Testis (tissue), 3 donors: Measurements from ENCODE around the gene CFAP90. TPM values are rescaled to one million over a fixed set of nuclear protein-coding genes. Genes with fewer than 3 reads are reported as not detected.

Source experiments
- DNase-seq: peaks from one replicate; pipeline ENCODE4 v3.0.0-alpha.2; 2019
- H3K27ac ChIP-seq, 2 donors: fragments of 200-600 bp; sonication (generic); one replicate each; pipeline ENCODE4 v1.5.1; 2019
- H3K27me3 ChIP-seq: fragments of 200-600 bp; sonication (generic); one replicate; pipeline ENCODE4 v1.5.1; 2019
- H3K36me3 ChIP-seq: fragments of 200-600 bp; sonication (generic); one replicate; pipeline ENCODE4 v1.5.1; 2017; ENCODE audit warnings: low read depth; ENCODE audit errors: missing control alignments
- H3K4me1 ChIP-seq: fragments of 200-600 bp; sonication (generic); one replicate; pipeline ENCODE4 v1.5.1; 2019
- H3K4me3 ChIP-seq, 2 donors: fragments of 200-600 bp; sonication (generic); one replicate each; pipeline ENCODE4 v1.5.1; 2017 to 2019
- H3K9me3 ChIP-seq: fragments of 200-600 bp; sonication (generic); one replicate; pipeline ENCODE4 v1.5.1; 2017
- POLR2A ChIP-seq: fragments of 450-650 bp; IDR thresholded peaks from one replicate; pipeline ENCODE4 v1.6.1; 2017; ENCODE audit warnings: antibody characterized with exemption, mild to moderate bottlenecking, moderate library complexity
- WGBS, 2 donors: methylation state at CpG; one replicate each; pipeline ENCODE4 v1.1.5; 2018; 5-methylcytosine and 5-hydroxymethylcytosine counted together
- intact Hi-C: fragments of 100-400 bp; cut with DNase I; formaldehyde crosslinking; loops from one replicate; pipeline ENCODE4 v1.15.1; 2023; ENCODE audit warnings: low total_unique reads
- polyA plus RNA-seq: library from polyadenylated mRNA; stranded (reverse); fragments of 350-450 nt; fragmentation: Illumina TruSeq; extraction: RNeasy Lipid Tissue Mini Kit (QIAGEN cat#74804); gene quantifications from one replicate; pipeline ENCODE4 v1.2.3, GENCODE V29; 2014; ENCODE audit warnings: low read depth, low replicate concordance; ENCODE audit not compliant: insufficient read depth
- total RNA-seq, 2 donors: library from RNA; depleted of rRNA; stranded (reverse); fragments of >200 nt; gene quantifications; one replicate each; pipeline ENCODE4 v1.2.3, GENCODE V29; 2016
- TF ChIP-seq, protein P1 (sequence below), 3 experiments: fragments of 450-650 bp in 2 of 3; fragments of 200-600 bp in 1 of 3; sonication (generic) in 1 of 3; IDR thresholded peaks; one replicate each; pipeline ENCODE4 v1.5.1; 2016 to 2019; ENCODE audit warnings: antibody characterized with exemption in 3 of 3, mild to moderate bottlenecking in 2 of 3, moderate library complexity in 1 of 3

The CFAP90 gene
- total and polyA plus RNA-seq, 3 donors from 2014 or later: 12.2 to 55.2 (median 33.0) TPM

DNA sequence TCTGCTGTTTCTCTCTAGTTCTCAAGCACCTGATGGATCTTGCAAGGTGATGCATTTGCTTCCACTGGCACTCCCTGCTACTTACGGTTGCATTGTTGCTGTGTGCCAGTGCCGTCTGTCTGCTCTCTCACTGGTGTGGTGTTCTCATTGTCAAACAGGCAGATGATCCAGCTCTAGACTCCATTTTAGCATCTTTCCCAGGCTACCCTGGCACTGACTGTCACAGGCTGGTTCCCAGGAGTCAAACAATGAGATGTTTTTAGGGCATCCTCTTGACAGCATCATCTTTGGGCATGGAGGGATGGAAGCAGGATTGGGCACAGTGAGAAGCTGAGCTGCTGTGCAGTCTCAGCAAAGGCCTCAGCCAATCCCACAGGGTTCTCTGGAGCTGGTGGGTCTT lies 30.9 kb upstream of the CFAP90 start:
- no peak overlapping the region for H3K4me3 ChIP-seq
- no peaks in the 10 kb centered on the region for H3K36me3 ChIP-seq
- H3K27ac ChIP-seq: no peak overlapping the region
- 92 to 100% methylated on average over 2 of the region's 2 CpGs for WGBS, 2 donors
- no peaks in the 10 kb centered on the region for H3K4me1 ChIP-seq
- TF ChIP-seq, protein P1, sequence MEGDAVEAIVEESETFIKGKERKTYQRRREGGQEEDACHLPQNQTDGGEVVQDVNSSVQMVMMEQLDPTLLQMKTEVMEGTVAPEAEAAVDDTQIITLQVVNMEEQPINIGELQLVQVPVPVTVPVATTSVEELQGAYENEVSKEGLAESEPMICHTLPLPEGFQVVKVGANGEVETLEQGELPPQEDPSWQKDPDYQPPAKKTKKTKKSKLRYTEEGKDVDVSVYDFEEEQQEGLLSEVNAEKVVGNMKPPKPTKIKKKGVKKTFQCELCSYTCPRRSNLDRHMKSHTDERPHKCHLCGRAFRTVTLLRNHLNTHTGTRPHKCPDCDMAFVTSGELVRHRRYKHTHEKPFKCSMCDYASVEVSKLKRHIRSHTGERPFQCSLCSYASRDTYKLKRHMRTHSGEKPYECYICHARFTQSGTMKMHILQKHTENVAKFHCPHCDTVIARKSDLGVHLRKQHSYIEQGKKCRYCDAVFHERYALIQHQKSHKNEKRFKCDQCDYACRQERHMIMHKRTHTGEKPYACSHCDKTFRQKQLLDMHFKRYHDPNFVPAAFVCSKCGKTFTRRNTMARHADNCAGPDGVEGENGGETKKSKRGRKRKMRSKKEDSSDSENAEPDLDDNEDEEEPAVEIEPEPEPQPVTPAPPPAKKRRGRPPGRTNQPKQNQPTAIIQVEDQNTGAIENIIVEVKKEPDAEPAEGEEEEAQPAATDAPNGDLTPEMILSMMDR (IDR thresholded peaks at IDR 0.05): no peak
- TF ChIP-seq POLR2A: no peak
- no peak for DNase-seq
- H3K27me3 ChIP-seq: no peaks in the 10 kb centered on the region
- intact Hi-C loops: no loop called here
- H3K9me3 ChIP-seq: no peaks in the 10 kb centered on the region

DNA sequence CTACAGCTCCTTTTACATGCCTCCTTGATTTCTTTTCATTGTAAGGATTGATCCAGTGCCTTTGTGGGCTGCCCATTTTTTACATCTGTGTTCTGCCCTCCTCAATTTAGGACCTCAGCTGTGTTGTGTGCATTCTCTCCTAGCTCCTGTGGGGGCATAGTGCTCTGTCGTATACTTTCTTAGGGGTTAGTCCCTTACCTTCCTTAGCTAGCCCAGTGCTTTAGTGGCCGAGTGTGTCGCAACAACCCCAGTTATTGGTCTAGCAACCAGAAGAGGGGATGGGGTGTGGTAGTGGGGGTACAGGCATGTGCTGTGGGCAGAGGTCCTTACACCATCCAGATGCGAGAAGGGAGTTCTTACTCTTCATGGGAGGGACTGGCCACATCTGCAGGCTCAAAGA lies 30.2 kb upstream of the CFAP90 start:
- no peak overlapping the region for H3K27ac ChIP-seq
- 94 to 96% methylated on average over 4 of the region's 4 CpGs for WGBS, 2 donors
- no peaks in the 10 kb centered on the region for H3K4me1 ChIP-seq
- no peak for TF ChIP-seq POLR2A
- TF ChIP-seq, protein P1 (IDR thresholded peaks at IDR 0.05): no peak
- DNase-seq: no peak
- no peaks in the 10 kb centered on the region for H3K9me3 ChIP-seq
- intact Hi-C loops: no loop called here
- no peak overlapping the region for H3K4me3 ChIP-seq
- no peaks in the 10 kb centered on the region for H3K36me3 ChIP-seq
- no peaks in the 10 kb centered on the region for H3K27me3 ChIP-seq

DNA sequence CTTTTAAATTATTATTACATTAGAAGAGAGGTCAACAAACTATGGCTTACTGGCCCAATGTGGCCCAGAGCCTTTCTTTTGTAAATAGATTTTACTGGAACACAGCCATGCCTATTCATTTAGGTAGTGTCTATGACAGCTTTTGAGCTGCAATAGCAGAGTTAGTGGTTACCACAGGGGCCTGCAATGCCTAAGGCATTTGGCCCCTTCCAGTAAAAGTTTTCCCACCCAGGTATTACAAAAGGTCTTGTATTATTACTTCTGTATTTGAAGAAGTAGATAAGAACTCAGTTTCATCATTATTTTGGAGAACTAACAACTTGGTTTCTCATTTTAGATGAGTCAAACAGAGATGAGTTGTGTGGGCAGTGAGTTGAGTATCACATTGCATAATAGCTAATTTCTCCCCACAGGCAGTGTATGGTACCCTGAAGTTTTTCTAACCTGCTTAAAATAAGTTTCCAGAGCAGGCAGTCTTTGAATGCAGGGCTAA lies 27.5 kb upstream of the CFAP90 start:
- H3K27me3 ChIP-seq: no peaks in the 10 kb centered on the region
- no peak overlapping the region for H3K27ac ChIP-seq
- H3K4me1 ChIP-seq: no peaks in the 10 kb centered on the region
- TF ChIP-seq POLR2A: no peak
- TF ChIP-seq, protein P1 (IDR thresholded peaks at IDR 0.05): no peak
- H3K4me3 ChIP-seq: no peak overlapping the region
- no peak for DNase-seq
- intact Hi-C loops: no loop called here
- no peaks in the 10 kb centered on the region for H3K36me3 ChIP-seq
- H3K9me3 ChIP-seq: no peaks in the 10 kb centered on the region

DNA sequence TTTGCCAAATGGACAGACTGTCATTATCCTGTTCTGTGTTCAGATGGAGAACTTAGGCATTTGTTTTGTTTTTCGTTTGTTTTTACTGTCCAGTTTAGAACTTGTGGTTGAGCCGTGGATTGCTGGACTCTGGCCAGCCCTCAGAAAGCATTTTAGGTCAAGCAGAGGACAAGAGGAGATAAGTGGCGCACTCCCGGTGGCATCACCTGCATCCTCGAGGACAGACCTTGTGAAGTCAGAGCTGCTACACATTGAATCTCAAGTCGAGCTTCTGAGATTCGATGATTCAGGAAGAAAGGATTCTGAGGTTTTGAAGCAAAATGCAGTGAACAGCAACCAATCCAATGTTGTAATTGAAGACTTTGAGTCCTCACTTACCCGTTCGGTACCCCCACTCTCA lies 26.9 kb upstream of the CFAP90 start:
- WGBS, 2 donors: 57 to 72% methylated on average over 9 of the region's 9 CpGs
- H3K9me3 ChIP-seq: no peaks in the 10 kb centered on the region
- H3K27me3 ChIP-seq: no peaks in the 10 kb centered on the region
- DNase-seq: no peak
- H3K4me1 ChIP-seq: no peaks in the 10 kb centered on the region
- intact Hi-C loops: no loop called here
- no peak overlapping the region for H3K27ac ChIP-seq
- no peaks in the 10 kb centered on the region for H3K36me3 ChIP-seq
- no peak overlapping the region for H3K4me3 ChIP-seq
- TF ChIP-seq, protein P1 (IDR thresholded peaks at IDR 0.05): no peak
- TF ChIP-seq POLR2A: no peak

DNA sequence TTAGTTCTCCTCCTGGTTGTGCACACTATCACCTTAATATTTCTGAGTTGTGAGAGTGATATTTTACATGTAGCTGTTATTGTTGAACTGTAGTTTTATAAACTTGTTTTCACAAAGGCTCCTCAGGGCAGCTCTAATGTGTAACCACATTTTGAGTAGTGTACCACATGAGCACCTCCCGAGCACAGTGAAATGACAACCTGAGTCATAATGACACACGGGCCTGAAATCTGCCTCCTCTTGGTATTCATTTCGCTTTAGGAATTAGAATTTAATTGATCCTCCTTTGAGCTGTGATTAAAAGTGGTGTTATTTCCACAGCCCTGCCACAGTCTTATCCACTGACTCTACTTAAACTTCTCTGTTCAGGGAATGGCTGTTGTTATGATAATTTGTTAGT lies 25.9 kb upstream of the CFAP90 start:
- Histone ChIP-seq H3K27me3 (no peaks in the 10 kb centered on the region), H3K36me3 (no peaks in the 10 kb centered on the region), H3K9me3 (no peaks in the 10 kb centered on the region), H3K4me1 (no peaks in the 10 kb centered on the region), H3K27ac (no peak overlapping the region), H3K4me3 (no peak overlapping the region)
- 94 to 96% methylated on average over 3 of the region's 3 CpGs for WGBS, 2 donors
- no peak for TF ChIP-seq POLR2A
- TF ChIP-seq, protein P1 (IDR thresholded peaks at IDR 0.05): no peak
- intact Hi-C loops: no loop called here
- DNase-seq: no peak
